HepG2 (cell line): Measurements from ENCODE around the gene THEM5.
"Not testable (repeated sequence)": the region's sequence is repeated elsewhere in the genome, so short reads cannot be mapped to it uniquely, and the experiment has no call there.

Experiments used
- ARHGAP35 ChIP-seq: sonication (generic); formaldehyde crosslinking; IDR thresholded peaks from 2 replicates; pipeline ENCODE4 v1.9.0; 2022; ENCODE audit warnings: mild to moderate bottlenecking, inconsistent platforms, moderate library complexity, missing genetic modification reagents, borderline replicate concordance
- BRCA1 ChIP-seq: sonication (generic); formaldehyde crosslinking; IDR thresholded peaks from 2 replicates; pipeline ENCODE4 v1.4.0; 2020; ENCODE audit warnings: missing genetic modification reagents
- CTCF ChIP-seq: sonication (generic); formaldehyde crosslinking; IDR thresholded peaks from 2 replicates; pipeline ENCODE4 v1.5.0; 2020; ENCODE audit warnings: mild to moderate bottlenecking, missing genetic modification reagents, moderate library complexity
- HNRNPLL ChIP-seq: fragments of 200-400 bp; formaldehyde crosslinking; IDR thresholded peaks from 2 replicates; pipeline ENCODE4 v1.6.1; 2017; ENCODE audit warnings: mild to moderate bottlenecking, low read depth, low read length; ENCODE audit not compliant: poor library complexity, severe bottlenecking
- IRF1 ChIP-seq: sonication (generic); formaldehyde crosslinking; IDR thresholded peaks from 2 replicates; pipeline ENCODE4 v1.4.0; 2020; ENCODE audit warnings: low read depth, mild to moderate bottlenecking, missing genetic modification reagents
- MAFK ChIP-seq, 2 experiments: IDR thresholded peaks in 1 of 2; conservative IDR thresholded peaks in 1 of 2; 2 replicates each; pipeline ENCODE4 v1.6.1; 2011; ENCODE audit warnings: improper control_type of control experiment in 2 of 2, low read length in 2 of 2
- NRL ChIP-seq: sonication (generic); formaldehyde crosslinking; IDR thresholded peaks from 2 replicates; pipeline ENCODE4 v1.5.0; 2020; ENCODE audit warnings: missing genetic modification reagents, mild to moderate bottlenecking, moderate library complexity, borderline replicate concordance
- POLR2A ChIP-seq, 2 experiments: IDR thresholded peaks; 2 replicates each; pipeline ENCODE4 v1.6.1; 2011; ENCODE audit warnings: low read depth in 2 of 2, low read length in 2 of 2, mild to moderate bottlenecking in 1 of 2, moderate library complexity in 1 of 2; ENCODE audit not compliant: insufficient read depth in 1 of 2
- REST ChIP-seq, 2 experiments: IDR thresholded peaks; 2 replicates each; pipeline ENCODE4 v1.6.1; 2011 to 2012; ENCODE audit warnings: low read length in 2 of 2, borderline replicate concordance in 1 of 2, low read depth in 1 of 2, mild to moderate bottlenecking in 1 of 2, moderate library complexity in 1 of 2
- RXRA ChIP-seq: sonication (generic); formaldehyde crosslinking; IDR thresholded peaks from 2 replicates; pipeline ENCODE4 v1.5.1; 2020; ENCODE audit warnings: missing genetic modification reagents
- TRIM24 ChIP-seq: sonication (generic); formaldehyde crosslinking; IDR thresholded peaks from 2 replicates; pipeline ENCODE4 v1.8.0; 2022; ENCODE audit warnings: mild to moderate bottlenecking, missing genetic modification reagents
- ZNF562 ChIP-seq: sonication (generic); formaldehyde crosslinking; IDR thresholded peaks from 2 replicates; pipeline ENCODE4 v1.8.0; 2022; ENCODE audit warnings: missing genetic modification reagents, borderline replicate concordance
- ZNF720 ChIP-seq: sonication (generic); formaldehyde crosslinking; IDR thresholded peaks from 2 replicates; pipeline ENCODE4 v1.4.0; 2020; ENCODE audit warnings: missing genetic modification reagents
- ZZZ3 ChIP-seq: sonication (generic); formaldehyde crosslinking; IDR thresholded peaks from 2 replicates; pipeline ENCODE4 v1.4.0; 2020; ENCODE audit warnings: missing genetic modification reagents, mild to moderate bottlenecking, borderline replicate concordance

GRCh38 chr1:151900804-151901203 lies 47.3 kb upstream of the THEM5 start:
- not testable (repeated sequence) for TF ChIP-seq BRCA1; REST (IDR thresholded peaks at IDR 0.05; ENCODE audit: borderline replicate concordance in 1 of 2, low read depth in 1 of 2, low read length in 2 of 2); TRIM24 (CRISPR knock-in tag); RXRA (CRISPR knock-in tag); MAFK (conservative IDR thresholded peaks at IDR 0.05 in 1 of 2, IDR thresholded peaks at IDR 0.05 in 1 of 2; ENCODE audit: low read length in 2 of 2); HNRNPLL; POLR2A (IDR thresholded peaks at IDR 0.05; ENCODE audit: insufficient read depth in 1 of 2, low read depth in 2 of 2, low read length in 2 of 2); CTCF (CRISPR knock-in tag); ZNF562; ZNF720 (CRISPR knock-in tag); NRL (CRISPR knock-in tag); IRF1; ARHGAP35; ZZZ3 (CRISPR knock-in tag)
